ENCODE results near the gene MDH1.
"Not testable (repeated sequence)": the region's sequence is repeated elsewhere in the genome, so short reads cannot be mapped to it uniquely, and the experiment has no call there.

Gene MDH1

DNA sequence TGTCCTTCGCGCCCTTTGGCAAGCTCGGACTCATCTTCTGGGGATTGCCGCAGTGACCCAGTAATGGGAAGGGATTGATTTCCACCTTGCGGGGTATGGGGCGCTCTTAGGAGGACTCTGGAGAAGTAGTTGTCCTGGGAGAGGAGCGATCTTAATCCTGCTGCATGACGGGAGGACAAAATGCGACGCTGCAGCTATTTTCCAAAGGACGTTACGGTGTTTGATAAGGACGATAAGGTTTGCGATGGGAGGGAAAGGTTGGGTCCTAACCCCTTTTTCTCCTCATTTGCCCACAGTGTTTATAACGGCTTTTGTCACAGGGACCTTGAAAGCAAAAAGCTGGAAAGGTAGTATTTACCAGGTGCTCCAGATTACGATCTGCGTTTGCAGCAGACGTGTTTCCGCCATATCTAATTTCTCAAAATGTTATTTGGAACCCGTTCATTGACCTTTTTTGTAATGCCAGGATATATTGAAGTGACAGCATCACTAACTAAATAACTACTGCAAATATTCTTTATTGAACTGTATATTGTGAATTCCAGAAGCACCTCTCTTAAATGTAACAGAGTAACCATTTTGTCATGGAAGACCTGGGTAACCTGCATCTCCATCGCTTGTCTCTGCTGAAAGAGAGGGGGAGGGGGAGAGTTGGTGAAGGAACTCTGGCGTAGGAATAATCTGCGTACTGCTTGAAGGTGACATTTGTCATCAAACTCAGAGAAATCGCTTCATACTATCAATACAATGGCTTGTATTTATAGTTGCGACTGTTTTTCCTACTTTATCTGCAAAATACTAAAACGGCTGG is 590 bp downstream of the MDH1 start:
- DNase-seq, result peak; percentile 3

DNA sequence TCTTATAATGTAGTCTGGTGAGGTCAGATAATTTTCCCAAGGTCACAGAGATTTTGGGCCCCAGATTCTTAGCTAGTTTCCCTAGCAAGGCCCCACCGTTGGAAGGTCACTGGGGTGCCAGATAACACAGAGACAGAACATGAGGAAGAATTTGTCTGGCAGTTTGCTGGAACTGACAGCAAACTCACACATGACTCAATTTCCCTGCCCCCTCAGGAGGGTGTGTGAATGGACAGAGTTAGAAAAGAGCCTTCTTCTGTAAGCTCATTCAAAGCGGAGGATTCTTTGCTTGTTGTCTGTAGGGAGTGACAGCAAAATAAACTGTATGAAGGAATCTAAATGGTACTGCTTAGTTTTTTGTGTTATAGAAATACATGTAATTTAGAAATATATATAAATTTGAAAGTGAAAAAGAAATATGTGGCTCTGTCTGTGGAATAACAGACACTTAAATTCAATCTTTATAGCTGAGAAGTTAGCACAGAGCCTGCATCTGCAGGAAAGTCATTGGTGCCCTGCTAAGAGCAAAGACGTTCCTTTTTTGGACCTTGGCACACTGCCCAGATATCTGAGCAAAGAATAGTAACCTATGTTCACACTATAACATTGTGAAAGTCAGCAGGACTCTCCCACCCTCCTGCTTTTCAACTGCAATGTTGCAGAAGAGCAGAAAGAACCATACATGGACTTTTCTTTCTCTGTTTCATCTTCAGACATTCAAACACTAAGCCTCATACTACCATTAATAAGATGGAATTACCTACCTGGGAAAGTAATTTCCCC is 2.1 kb downstream of the MDH1 start:
- DNase-seq, result no peak

DNA sequence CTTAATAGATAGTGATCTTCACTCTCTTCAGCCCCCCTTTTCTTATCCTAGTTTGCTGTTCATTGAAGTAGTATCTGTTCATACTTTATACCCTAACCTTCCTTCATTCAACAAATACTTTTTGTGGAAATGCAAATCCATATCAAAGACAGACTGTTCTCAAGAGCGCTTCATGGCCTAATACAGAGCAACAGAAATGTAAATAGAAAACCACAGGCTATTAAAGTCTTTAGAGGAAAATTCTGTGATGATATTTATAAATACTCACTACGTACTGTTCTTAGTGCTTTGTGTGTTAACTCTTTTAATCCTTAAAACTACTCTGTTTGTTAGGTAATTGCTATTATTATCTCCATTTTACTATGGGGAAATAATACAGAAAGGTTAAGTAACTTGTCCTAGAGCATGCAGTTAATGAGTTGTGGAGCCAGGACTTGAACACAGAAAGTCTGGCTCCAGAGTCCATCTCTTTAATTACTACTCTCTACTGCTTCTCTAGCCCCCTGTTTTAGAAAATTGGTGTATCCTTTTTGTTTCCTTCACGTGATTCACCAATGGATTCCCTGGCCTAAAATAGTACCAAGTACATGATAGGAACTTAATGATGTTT is 2.9 kb downstream of the MDH1 start:
- no peak for DNase-seq

DNA sequence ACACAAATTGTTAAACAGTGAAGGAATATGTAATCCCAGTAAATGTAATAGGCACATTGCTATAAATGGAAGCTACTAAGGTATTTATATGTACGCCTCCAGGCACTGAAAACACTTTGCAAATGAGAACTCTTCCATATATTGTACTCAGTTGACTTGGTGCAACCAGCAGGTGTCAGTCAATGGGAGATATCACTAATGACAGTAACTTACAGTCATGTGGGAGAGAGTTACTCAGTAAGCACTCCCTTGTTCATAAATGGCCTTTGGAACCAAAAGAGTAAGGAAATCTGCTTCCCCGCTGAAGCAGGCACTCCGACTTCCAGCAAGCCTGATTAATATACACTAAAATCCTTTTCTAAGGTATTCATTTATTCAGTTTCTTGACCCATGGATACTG is 5.9 kb downstream of the MDH1 start:
- DNase-seq, result no peak

DNA sequence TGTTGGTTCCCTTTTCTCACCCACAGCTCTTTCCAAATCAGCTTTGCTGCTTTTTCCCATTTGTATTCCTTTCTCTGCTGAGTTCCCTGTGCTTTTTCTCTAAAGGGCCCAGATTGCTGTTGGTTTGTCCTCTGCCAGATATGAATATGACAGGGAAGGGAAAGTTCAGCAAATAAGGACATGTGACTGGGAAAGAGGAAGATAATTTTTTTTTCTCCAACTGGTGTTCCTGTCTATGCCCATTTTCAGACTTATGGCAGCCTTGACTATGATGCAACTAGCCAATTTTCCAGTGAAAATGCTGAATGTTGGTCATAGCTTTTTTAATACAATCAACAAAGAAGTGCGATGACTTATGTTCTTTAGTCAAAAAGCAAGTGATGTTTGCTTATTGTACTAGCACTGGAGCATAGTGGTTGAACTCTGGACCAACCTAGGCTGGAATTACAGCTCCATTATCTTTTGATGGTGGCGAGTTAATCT is 7.7 kb downstream of the MDH1 start:
- no peak for DNase-seq

DNA sequence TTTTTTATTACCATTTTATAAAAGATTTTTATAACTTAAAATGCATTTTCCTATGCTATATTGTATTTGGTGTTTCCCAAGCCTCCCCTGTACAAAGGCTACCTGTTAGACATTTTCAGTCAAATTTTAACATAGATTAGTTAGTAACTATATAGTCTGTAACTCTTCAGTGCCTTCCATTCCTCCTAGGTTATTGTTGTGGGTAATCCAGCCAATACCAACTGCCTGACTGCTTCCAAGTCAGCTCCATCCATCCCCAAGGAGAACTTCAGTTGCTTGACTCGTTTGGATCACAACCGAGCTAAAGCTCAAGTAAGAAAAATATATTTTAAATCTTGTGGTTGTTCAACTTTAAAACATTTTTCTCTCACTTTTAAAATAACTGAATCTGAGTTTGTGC is 10.2 kb downstream of the MDH1 start:
- DNase-seq, result no peak

DNA sequence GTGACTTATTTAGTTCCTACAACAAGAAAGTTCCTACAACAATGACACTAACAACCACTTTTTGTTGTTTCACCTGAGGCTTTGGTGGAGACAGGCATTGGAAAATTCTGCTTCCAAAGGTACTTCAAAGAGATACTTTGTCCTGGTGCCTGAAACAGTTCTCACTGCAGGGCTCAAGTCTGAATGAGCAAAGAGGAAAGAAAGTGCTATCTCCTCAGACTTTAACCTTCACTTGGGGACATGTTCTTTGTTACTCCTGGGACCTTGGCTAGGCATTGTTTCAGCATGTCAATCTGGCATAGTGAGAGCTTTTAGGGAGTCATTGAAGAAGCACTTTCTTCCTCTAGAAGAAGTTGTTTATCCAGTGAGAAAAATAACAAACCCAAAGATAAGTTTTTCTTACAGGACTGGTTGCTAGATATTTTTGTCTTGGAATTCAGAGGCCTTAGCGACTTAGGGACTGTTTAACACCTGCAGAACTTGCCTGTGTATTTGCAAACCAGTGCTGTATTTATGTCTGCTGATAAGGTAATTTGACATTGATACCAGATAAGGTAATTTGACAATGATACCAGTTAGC is 12.2 kb downstream of the MDH1 start:
- DNase-seq, result no peak

DNA sequence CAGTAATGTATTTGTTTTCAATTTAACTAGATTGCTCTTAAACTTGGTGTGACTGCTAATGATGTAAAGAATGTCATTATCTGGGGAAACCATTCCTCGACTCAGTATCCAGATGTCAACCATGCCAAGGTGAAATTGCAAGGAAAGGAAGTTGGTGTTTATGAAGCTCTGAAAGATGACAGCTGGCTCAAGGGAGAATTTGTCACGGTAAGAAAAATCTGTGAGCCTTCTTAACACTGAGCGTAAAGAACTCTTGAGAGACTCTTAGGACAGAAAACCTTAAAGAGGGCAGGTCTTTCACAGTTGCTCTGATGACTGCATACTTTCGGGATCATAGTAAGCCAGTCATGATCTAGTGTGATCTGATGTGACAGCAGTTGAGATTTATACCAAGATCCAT is 15.9 kb downstream of the MDH1 start:
- no peak for DNase-seq

DNA sequence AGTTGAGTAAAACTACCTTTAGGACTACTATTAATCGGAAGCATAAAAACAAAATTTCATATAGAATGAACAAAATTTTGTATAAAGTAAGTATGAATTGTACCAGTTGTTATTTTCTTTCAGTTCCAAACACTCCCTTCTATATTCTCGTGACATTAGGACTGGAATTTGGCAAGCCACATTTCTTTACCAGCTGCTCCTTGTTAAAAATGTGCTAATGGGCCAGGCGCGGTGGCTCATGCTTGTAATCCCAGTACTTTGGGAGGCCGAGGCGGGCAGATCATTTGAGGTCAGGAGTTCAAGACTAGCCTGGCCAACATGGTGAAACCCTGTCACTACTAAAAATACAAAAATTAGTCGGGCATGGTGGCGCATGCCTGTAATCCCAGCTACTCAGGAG is 20.1 kb downstream of the MDH1 start:
- DNase-seq, result not testable (repeated sequence)

DNA sequence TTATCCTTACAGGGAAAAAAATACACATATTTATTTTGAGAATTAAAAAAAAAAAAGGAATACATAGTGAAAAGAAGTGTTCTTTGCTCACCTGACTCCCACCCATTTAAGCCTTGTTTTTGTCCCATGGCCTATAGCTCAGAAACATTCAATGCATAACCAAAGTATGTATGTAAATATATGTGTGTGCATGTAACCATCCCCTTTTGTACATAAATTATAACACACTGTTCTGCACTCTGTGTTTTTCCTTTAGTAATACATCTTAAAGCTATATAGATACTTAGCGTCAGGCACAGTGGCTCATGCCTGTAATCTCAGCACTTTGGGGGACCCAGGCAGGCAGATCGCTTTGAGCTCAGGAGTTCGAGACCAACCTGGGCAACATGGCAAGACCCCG is 21.8 kb downstream of the MDH1 start:
- no peak for DNase-seq

DNA sequence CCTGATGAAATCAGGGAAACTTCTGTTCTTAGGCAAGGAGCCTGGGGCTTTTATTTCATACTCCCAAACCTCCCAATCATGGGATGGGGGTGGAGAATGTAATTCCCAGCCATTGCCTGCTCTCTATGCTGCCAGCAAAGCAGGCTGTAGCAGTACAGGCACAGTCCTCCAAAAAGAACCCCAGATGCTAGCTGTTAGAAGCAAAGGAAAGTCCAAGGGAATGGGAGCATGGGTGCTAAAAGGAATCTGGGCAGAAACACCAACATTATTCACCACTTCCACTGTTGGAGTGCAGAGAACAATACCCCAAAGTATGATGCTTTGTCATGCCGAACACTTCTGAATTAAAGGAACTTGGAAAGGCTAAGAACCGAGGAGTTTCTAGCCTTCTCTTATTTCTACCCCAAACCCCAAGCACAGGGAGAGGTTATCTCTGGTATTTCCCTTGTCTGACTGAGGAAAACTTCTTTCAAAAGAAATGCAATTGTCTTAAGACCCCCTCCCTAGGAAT is 24.7 kb downstream of the MDH1 start:
- DNase-seq, result no peak

DNA sequence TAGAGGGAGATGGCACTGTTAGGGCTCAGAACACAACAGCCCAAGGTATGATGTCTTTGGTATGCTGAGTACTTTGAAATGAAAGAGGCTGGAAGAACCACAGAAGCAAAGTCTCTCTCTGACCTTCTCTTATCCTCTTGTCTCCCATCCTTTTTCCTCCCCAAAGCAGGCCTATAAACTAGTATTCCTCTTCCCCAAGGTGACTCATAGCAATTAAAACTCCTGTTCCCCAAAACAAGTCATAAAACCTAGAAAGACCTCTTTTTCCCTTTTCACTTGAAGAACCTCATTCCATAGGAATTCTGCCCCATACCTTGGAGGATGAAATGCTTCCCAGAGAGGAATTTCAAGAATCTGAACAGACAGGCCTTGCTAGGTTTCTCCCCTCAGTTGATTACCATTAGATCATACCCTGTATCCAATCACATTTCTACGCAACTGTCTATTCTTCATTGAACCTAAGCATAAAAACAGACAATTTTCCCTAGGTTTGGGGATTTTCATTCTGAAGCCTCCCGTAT is 25.7 kb downstream of the MDH1 start:
- no peak for DNase-seq

DNA sequence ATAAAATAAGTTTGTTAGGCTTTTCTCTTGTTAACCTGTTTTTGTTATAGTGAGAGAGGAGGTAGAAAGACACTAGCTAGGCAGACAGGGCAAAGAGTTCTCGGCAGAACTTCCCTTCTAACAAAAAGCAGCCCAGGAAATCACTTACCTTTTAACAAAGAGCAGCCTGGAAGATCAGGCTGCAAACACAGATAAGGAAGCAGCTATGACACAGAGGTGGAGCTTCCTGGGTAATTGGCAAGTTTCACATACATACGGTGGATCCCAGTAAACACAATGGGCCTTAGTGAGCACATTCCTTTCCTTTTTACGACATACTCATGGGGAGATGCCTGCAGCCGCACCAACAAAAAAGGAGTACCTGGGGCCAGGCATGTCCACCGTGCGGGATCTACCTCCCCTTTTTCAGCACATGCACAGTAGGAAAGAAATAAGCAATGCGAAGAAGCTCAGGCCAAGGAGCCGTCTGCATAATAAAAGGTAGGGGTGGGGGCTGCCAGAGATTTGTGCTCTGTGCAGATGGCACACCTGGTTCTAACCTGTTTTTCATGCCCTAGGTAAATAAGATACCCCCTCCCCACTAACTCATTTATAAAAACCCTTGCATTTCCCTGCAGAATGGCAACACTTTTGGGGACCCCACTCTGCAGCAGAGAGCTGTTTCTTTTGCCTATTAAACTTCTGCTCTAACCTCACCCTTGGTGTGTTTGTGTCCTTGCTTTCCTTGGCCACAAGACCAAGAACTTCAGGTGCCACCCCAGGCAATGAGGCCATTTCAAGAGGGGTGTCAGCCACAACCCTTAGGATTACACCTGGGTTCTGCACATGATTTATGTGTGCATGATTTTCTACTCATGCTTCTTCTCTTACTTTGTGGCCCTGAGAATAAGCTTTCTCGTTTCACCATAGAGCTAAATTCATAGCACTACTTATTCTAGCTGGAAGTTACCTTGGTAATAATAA is 26.5 kb downstream of the MDH1 start:
- DNase-seq, result no peak

DNA sequence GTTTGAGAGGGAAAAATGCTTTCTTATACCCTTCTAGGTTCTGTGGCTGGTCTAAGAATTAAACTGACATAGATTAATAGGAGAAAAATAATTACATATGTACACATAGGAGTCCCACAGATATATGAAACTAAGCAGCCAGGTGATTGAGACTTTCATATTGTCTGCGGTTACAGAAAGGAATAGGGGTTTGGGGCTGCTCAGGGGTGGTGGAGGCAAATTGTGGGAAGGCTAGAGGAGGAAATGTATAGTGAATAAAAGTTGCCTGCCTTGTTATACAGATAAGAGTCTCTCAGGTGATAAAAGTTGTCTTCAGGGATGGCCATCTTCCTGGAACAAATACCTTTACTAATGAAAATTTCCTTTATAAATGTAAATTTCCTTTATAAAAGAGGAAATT is 28.6 kb downstream of the MDH1 start:
- no peak for DNase-seq

DNA sequence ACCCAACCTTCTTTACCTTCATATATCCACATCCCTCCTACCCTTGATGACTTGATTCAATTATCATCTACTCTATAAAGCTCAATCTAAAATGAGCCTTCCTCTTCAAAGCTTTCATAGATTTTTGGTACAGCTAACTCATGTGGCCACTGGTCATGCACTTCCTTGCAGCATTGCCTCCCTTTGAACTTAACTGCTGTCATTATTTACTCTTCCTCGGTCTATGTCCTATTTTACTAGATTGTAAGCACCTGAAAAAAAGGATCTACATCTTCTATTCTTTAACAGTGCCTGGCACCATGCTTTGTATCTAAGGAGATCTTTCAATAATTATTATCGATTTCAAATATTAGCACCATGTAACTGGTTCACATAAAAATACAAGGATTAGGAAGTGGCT is 30.6 kb downstream of the MDH1 start:
- no peak for DNase-seq

DNA sequence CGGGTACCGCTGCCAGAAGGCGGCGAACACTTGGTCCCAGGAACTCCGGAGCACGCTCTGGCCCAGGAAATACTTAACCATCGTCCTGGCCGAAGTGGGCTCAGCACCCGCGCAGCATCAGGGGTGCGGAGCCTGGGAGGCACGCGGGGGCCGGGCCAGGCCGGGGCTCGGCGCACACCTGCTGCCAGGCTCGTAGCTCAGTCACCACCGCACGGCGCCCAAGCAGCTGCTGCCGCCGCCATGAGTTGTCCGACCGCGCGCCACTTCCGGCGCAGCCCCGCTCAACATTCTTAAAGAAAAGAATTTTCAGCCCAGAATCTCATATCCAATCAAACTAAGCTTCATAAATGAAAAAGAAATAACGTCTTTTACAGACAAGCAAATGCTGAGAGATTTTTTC is 34.0 kb downstream of the MDH1 start:
- DNase-seq, result no peak

DNA sequence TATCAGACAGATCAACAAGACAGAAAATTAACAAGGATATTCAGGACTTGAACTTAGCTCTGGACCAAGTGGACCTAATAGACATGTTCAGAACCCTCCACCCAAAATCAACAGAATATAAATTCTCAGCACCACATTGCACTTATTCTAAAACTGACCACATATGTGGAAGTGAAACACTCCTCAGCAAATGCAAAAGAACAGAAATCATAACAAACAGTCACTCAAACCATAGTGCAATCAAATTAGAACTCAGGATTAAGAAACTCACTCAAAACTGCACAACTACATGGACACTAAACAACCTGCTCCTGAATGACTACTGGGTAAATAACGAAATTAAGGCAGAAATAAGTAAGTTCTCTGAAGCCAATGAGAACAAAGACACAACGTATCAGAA is 35.0 kb downstream of the MDH1 start:
- not testable (repeated sequence) for DNase-seq

DNA sequence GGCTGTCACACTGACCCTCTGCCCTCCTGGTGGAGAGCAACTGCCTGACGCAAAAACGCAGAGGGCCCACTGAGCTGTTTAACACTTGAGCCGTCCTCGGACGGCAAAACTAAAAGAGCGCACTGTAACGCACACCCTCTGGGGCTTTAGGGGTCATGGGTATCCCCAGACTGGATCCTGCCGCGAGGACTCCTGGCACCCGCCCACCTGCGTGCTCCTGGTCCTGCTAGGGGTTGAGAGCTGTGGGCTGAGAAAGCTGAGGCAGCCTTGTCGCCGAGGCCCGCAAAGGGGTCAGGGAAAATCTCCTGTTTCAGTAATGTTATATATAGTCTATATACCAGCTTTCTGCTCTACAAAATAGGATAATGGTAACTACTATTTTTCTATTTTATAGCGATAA is 39.1 kb downstream of the MDH1 start:
- DNase-seq, result no peak

DNA sequence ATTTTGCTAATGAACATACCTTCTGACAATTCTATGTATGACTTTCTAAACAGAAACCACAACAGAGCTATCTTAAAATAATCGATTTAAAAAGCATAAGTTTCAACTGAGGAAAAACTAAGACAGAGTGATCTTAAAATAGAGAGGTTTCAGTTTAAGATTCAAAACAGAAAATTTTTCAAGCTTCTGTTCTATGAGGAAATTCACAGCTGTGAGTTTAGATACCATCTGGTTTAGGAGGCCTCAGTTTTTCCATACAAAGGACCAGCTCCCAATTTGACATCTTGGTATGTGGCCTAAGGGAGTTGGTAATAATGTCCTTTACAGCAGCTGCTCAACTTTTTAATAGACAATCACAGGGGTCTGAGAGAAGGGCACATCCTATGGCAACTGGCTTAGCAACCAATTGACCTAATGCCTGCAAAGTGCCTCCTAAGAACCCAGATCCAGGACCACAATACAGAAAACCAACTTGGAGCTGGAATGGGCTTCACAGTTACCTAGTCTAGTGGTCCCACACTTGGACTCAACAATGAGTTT is 39.7 kb downstream of the MDH1 start:
- no peak for DNase-seq

DNA sequence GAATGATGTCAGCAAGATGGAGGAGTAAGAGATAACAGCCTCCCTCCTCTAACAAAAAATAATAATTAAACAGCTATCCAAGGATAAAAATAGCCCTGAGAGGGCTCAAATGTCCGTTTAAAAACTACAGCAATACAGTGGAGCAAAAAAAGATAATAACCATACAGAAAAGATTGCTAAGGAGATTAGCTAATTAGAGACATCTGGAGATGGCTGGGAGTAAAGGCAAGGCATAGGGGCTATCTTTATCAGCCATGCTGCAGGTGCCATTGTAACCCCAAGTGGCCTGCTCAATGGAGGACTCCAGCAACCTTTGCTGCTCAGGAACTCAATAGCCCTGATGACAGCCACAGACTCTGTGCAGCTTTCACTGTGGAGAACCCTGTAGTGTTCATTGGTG is 42.7 kb downstream of the MDH1 start:
- no peak for DNase-seq

DNA sequence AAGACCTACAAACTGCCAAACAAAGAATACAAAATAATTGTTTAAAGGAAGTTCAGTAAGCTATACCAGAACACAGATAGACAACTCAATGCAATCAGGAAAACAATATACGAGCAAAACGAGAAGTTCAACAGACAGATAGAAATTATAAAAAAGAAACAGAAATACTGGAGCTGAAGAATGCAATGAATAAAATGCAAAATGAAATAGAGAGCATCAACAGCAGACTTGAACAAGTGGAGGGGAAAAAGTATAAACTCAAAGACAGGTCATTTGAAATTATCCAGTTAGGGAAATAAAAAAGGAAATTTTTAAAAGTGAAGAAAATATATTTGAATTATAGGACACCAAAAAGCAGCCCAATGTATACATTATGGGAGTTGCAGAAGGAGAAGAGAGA is 43.6 kb downstream of the MDH1 start:
- no peak for DNase-seq

DNA sequence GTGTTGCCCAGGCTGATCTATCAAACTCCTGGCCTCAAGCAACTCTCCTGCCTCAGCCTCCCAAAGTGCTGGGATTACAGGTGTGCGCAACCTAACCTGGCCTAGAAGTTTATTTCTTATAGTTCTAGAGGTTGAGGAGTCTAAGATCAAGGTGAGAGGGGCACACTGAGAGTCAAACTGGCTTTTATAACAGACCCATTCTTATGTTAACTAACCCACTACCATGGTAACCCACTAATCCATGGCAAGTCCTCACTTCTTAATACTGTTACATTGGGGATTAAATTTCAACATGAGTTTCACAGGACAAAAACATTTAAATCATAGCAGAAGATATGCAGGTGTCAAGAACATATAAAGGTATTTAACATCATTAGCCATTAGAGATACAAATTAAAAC is 50.6 kb downstream of the MDH1 start:
- DNase-seq, result no peak

Data from DMS153 (cell line).